Esophagus muscularis mucosa (tissue), 4 donors: Measurements from ENCODE around the gene FOXL2NB.

Source experiments
- EP300 ChIP-seq: sonication (generic); formaldehyde crosslinking; IDR thresholded peaks from one replicate; pipeline ENCODE4 v1.6.1; 2017; ENCODE audit warnings: antibody characterized with exemption
- POLR2A ChIP-seq: fragments of 450-650 bp; IDR thresholded peaks from one replicate; pipeline ENCODE4 v1.6.1; 2017; ENCODE audit warnings: antibody characterized with exemption, moderate library complexity, mild to moderate bottlenecking, low read depth
- TF ChIP-seq, protein P1 (sequence below), 3 experiments: fragments of 200-600 bp in 2 of 3; fragments of 450-650 bp in 1 of 3; sonication (generic) in 2 of 3; IDR thresholded peaks; one replicate each; pipeline ENCODE4 v1.5.1; 2017 to 2019; ENCODE audit warnings: antibody characterized with exemption in 3 of 3, mild to moderate bottlenecking in 2 of 3, moderate library complexity in 1 of 3

DNA sequence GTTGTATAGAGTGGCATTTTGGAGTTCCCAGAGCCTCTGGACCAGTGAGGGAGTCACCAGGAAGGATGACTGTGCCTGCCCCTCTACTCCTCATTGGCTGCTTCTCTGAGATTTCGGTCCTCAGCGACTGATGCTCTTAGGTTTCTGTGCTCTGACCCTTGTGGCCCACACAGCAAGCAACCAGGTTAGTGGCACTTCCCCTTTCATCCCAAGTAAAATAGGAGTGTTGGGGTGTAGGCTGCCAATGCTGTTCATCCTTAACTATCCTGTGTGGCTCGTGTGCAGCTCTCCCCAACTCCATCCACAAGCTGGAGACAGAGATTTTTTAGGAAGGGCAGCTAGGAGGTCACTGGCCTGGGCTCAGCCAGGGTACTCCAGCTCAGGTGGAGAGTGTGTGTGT lies 37.8 kb downstream of the FOXL2NB start:
- TF ChIP-seq, protein P1, sequence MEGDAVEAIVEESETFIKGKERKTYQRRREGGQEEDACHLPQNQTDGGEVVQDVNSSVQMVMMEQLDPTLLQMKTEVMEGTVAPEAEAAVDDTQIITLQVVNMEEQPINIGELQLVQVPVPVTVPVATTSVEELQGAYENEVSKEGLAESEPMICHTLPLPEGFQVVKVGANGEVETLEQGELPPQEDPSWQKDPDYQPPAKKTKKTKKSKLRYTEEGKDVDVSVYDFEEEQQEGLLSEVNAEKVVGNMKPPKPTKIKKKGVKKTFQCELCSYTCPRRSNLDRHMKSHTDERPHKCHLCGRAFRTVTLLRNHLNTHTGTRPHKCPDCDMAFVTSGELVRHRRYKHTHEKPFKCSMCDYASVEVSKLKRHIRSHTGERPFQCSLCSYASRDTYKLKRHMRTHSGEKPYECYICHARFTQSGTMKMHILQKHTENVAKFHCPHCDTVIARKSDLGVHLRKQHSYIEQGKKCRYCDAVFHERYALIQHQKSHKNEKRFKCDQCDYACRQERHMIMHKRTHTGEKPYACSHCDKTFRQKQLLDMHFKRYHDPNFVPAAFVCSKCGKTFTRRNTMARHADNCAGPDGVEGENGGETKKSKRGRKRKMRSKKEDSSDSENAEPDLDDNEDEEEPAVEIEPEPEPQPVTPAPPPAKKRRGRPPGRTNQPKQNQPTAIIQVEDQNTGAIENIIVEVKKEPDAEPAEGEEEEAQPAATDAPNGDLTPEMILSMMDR (IDR thresholded peaks at IDR 0.05), result no peak
- TF ChIP-seq POLR2A, result no peak
- no peak for TF ChIP-seq EP300
